GM21786 (cell line): ENCODE data around the gene MAN2B2.

Experiments used
- ATAC-seq: cut with Tn5 transposase; IDR thresholded peaks from one replicate; pipeline ENCODE4 v1.9.1; 2021; ENCODE audit not compliant: unreplicated experiment

MAN2B2 gene

GRCh38 chr4:6592804-6593563, 18.0 kb downstream of the MAN2B2 start:
- no peak for ATAC-seq

- ATAC-seq = no peak
Observed at GRCh38 chr4:6594341-6594740, 19.4 kb downstream of the MAN2B2 start.

DNA sequence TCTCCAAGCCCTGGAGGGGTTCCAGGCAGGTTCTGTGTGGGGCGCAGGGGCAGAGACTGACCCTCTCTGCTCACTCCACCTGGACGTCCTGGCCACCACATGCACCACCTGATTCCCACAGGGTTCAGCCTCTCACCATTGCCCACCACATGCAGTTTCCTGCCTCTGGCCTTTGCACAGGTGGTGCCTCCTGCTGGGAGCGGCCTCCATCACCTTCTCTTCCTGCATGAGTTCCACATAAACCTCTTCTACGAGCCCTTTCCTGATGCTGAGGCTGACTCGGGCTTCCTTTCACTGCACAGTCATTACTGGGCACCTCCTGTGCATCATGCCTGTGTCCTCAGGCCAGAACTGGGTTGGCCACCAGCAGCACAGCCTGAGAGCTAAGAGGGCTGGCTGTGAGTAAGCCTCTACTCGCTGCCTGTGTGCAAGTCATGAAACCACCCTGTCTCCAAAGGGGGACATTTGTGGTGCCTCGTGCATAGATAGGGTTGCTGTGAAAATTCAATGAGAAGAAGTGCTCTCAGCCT, 19.9 kb downstream of the MAN2B2 start:
- no peak for ATAC-seq

- no peak for ATAC-seq
Observed at GRCh38 chr4:6595897-6596537, 21.0 kb downstream of the MAN2B2 start.

DNA sequence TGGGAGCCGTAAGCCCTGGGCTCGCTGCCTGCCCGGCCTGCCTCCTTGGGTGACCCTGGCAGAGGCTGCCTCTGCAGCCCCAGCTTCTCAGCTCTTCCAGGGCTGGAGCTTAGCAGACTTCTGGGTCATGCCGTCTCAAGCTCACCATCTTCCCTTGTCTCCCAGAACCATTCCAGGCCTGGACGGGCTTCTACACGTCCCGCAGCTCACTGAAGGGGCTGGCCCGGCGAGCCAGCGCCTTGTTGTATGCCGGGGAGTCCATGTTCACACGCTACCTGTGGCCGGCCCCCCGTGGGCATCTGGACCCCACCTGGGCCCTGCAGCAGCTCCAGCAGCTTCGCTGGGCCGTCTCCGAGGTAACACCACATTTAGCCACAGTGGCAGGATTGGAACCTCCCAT, 22.0 kb downstream of the MAN2B2 start:
- ATAC-seq = no peak

DNA sequence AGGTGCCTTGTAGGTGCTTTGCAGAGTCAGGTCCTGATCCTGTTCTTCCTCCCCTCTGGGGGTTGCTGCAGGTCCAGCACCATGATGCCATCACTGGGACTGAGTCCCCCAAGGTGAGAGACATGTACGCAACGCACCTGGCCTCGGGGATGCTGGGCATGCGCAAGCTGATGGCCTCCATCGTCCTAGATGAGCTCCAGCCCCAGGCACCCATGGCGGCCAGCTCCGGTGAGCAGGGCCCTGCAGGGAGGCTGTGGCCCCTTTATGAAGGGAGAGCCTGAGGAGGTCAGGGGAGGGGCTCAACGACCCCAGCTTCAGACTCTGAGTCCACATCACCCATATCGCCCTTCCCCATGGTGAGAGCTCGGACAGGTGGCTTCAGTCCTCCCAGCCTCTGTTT, 23.1 kb downstream of the MAN2B2 start:
- ATAC-seq = no peak

- no peak for ATAC-seq
Observed at GRCh38 chr4:6598641-6599040, 23.7 kb downstream of the MAN2B2 start.

- ATAC-seq = no peak
Observed at GRCh38 chr4:6601661-6602250, 26.8 kb downstream of the MAN2B2 start.

DNA sequence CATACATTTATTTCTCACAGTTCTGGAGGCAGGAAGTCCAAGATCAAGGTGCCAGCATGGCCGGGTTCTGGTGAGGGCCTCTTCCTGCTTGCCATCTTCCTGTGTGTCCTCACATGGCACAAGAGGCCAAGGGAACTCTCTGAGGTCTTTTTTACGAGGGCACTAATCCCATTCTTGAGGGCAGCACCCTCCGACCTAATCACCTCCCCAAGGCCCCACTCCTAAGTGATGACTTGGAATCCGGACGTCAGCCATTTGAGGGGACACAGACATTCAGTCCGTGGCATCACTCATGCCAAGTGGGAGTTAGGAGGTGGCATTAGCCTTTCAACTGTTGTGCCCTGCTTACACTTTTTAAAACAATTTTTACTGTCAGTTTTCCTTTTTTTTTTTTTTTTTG, 27.3 kb downstream of the MAN2B2 start:
- no peak for ATAC-seq

GRCh38 chr4:6603128-6603527, 28.1 kb downstream of the MAN2B2 start:
- ATAC-seq = no peak

DNA sequence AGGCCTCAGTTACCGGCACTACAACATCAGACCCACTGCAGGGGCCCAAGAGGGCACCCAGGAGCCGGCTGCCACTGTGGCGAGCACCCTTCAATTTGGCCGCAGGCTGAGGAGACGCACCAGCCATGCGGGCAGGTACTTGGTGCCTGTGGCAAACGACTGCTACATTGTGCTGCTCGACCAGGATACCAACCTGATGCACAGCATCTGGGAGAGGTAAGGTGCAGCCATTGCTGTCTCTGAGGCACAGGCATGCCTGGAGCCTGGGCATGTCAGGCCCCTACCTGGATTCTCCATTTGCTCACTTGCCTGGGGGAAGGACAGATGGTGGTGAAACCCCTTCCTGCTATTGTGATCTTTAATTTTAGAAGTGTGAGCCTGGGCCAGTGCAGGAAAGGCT, 30.1 kb downstream of the MAN2B2 start:
- ATAC-seq = no peak

GRCh38 chr4:6605605-6606004, 30.6 kb downstream of the MAN2B2 start:
- ATAC-seq = no peak

DNA sequence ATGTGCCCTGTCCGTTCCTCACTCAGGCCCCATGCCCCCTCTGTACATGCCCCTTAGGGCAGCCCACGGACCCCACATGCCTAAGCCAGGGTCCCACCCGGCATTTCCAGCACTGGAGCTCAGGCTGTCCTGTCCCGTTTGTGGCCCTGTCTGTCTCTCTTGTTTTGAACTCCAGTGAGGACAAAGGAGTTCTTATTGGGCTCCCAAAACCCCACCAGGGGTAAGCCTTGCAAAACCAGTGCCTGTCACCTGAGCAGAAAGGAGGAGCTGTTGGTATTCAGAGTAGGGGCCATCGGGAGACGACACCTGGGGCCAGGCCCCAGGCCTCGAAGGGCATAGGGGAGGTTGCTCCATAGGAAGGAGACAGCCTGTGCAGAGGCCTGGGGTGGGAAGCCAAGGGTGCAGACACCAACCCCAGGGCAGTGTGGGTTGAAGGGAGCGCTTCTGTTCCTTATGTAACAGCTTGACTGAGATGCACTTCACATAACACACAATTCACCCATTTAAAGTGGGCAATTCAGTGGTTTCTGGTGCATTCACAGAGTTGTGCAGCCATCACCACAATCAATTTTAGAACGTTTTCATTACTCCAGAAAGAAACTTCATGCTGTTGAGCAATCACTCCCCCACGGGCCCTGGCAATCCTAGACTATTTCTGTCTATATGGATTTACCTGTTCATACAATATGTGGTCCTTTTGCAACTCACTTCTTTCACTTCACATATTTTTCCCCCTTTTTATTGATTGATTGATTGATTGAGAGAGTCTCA, 31.7 kb downstream of the MAN2B2 start:
- no peak for ATAC-seq

GRCh38 chr4:6607368-6608055, 32.5 kb downstream of the MAN2B2 start:
- ATAC-seq = no peak

- ATAC-seq = no peak
Observed at GRCh38 chr4:6608758-6609414, 33.9 kb downstream of the MAN2B2 start.

GRCh38 chr4:6609415-6610079, 34.6 kb downstream of the MAN2B2 start:
- no peak for ATAC-seq

DNA sequence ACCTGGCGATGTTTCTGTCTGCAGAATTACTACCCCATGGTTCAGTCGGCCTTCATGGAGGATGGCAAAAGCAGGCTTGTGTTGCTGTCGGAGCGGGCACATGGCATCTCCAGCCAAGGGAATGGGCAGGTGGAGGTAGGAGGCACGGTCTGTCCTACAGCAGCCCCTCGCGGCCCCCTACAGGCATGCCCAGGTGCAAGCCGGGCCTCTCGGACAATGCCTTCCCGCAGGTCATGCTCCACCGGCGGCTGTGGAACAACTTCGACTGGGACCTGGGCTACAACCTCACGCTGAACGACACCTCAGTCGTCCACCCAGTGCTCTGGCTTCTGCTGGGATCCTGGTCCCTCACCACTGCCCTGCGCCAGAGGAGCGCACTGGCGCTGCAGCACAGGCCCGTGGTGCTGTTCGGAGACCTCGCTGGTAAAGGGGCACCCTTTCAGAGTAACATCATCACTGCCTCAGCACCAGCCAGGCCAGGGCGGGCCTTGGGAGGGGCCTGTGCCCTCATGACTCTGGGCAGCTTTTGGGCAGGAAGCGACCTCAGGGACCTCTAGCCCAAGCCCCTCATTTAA, 36.0 kb downstream of the MAN2B2 start:
- no peak for ATAC-seq

GRCh38 chr4:6612961-6613675, 38.1 kb downstream of the MAN2B2 start:
- ATAC-seq = no peak
